Measurements from ENCODE around the gene ENO2. TPM values are rescaled to one million over a fixed set of nuclear protein-coding genes. Genes with fewer than 3 reads are reported as not detected.
A peak's percentile ranks its signal among the peaks of the same experiment; 100 is the strongest.

Gene ENO2
- total RNA-seq, 1 donor from 2014 or later: 206 TPM

- intact Hi-C loops (cut with micrococcal nuclease): no loop called here
- H3K27ac Mint-ChIP-seq: peak overlapping the region; percentile 60
Measured at GRCh38 chr12:6912164-6912935, 2.0 kb upstream of the ENO2 start.

GRCh38 chr12:6914947-6915788 is 788 bp downstream of the ENO2 start:
- intact Hi-C loops (cut with micrococcal nuclease): loop anchor here (1.0 to 2.0 kb wide), 4 partner anchors 24 to 50 kb away; partner anchors contain the start of genes C12orf57 and SPSB2
- DNase-seq: peak; percentile 71
- no peaks in the 10 kb centered on the region for H3K9me3 Mint-ChIP-seq
- H3K27me3 Mint-ChIP-seq: no peaks in the 10 kb centered on the region
- H3K4me1 Mint-ChIP-seq: peaks cover 47% of the 10 kb centered on the region
- peak overlapping the region; percentile 94 for H3K27ac Mint-ChIP-seq
- peak overlapping the region; percentile 99 for H3K4me3 Mint-ChIP-seq
- peaks cover 34% of the 10 kb centered on the region for H3K36me3 Mint-ChIP-seq (ENCODE audit: low read depth)

More at GRCh38 chr12:6912164-6912935, 2.0 kb upstream of the ENO2 start:
- Mint-ChIP-seq H3K9me3 (no peaks in the 10 kb centered on the region), H3K4me1 (peaks cover 33% of the 10 kb centered on the region), H3K36me3 (ENCODE audit: low read depth) (peaks cover 16% of the 10 kb centered on the region), H3K27me3 (peaks cover 2% of the 10 kb centered on the region), H3K4me3 (peak overlapping the region; percentile 99)
- DNase-seq: no peak

GRCh38 chr12:6915789-6916285 is 1.5 kb downstream of the ENO2 start:
- DNase-seq: no peak
- Mint-ChIP-seq H3K36me3 (ENCODE audit: low read depth) (peaks cover 34% of the 10 kb centered on the region), H3K4me1 (peaks cover 47% of the 10 kb centered on the region), H3K27ac (peak overlapping the region; percentile 94), H3K4me3 (peak overlapping the region; percentile 99), H3K9me3 (no peaks in the 10 kb centered on the region), H3K27me3 (no peaks in the 10 kb centered on the region)
- intact Hi-C loops (cut with micrococcal nuclease): loop anchor here (2.0 kb wide), 2 partner anchors 43 to 49 kb away; partner anchors contain the start of gene SPSB2

GRCh38 chr12:6916426-6917200 is 2.2 kb downstream of the ENO2 start:
- Mint-ChIP-seq H3K4me3 (peak overlapping the region; percentile 99), H3K27ac (no peak overlapping the region), H3K36me3 (ENCODE audit: low read depth) (peaks cover 40% of the 10 kb centered on the region), H3K9me3 (no peaks in the 10 kb centered on the region), H3K27me3 (no peaks in the 10 kb centered on the region), H3K4me1 (peaks cover 49% of the 10 kb centered on the region)
- DNase-seq: no peak
- intact Hi-C loops (cut with micrococcal nuclease): no loop called here

GRCh38 chr12:6917491-6918231 is 3.3 kb downstream of the ENO2 start:
- intact Hi-C loops (cut with micrococcal nuclease): no loop called here
- H3K4me1 Mint-ChIP-seq: peaks cover 53% of the 10 kb centered on the region
- no peak for DNase-seq
- no peak overlapping the region for H3K4me3 Mint-ChIP-seq
- no peak overlapping the region for H3K27ac Mint-ChIP-seq
- H3K27me3 Mint-ChIP-seq: no peaks in the 10 kb centered on the region
- H3K9me3 Mint-ChIP-seq: no peaks in the 10 kb centered on the region
- peaks cover 49% of the 10 kb centered on the region for H3K36me3 Mint-ChIP-seq (ENCODE audit: low read depth)

- intact Hi-C loops (cut with micrococcal nuclease): no loop called here
- H3K9me3 Mint-ChIP-seq: no peaks in the 10 kb centered on the region
- peaks cover 65% of the 10 kb centered on the region for H3K36me3 Mint-ChIP-seq (ENCODE audit: low read depth)
- peaks cover 55% of the 10 kb centered on the region for H3K4me1 Mint-ChIP-seq
- no peaks in the 10 kb centered on the region for H3K27me3 Mint-ChIP-seq
- no peak for DNase-seq
- H3K27ac Mint-ChIP-seq: peak overlapping the region; percentile 62
- no peak overlapping the region for H3K4me3 Mint-ChIP-seq
Measured at GRCh38 chr12:6919588-6919987, 5.2 kb downstream of the ENO2 start.

GRCh38 chr12:6921539-6921938 is 7.2 kb downstream of the ENO2 start:
- Mint-ChIP-seq H3K4me3 (no peak overlapping the region), H3K9me3 (no peaks in the 10 kb centered on the region), H3K27ac (no peak overlapping the region), H3K27me3 (no peaks in the 10 kb centered on the region), H3K4me1 (peaks cover 44% of the 10 kb centered on the region), H3K36me3 (ENCODE audit: low read depth) (peaks cover 55% of the 10 kb centered on the region)
- intact Hi-C loops (cut with micrococcal nuclease): loop anchor here (5.0 kb wide), 1 partner anchor 96 kb away; the partner anchor contains the start of gene LPCAT3
- no peak for DNase-seq

- intact Hi-C loops (cut with micrococcal nuclease): loop anchor here (5.0 kb wide), 1 partner anchor 95 kb away; the partner anchor contains the start of gene LPCAT3
- Mint-ChIP-seq H3K27ac (no peak overlapping the region), H3K27me3 (no peaks in the 10 kb centered on the region), H3K4me1 (peaks cover 46% of the 10 kb centered on the region), H3K9me3 (no peaks in the 10 kb centered on the region), H3K4me3 (no peak overlapping the region), H3K36me3 (ENCODE audit: low read depth) (peaks cover 51% of the 10 kb centered on the region)
- DNase-seq: no peak
Measured at GRCh38 chr12:6921996-6922946, 7.9 kb downstream of the ENO2 start.

- peak overlapping the region; percentile 71 for H3K27ac Mint-ChIP-seq
- H3K4me3 Mint-ChIP-seq: no peak overlapping the region
- DNase-seq: no peak
- peaks cover 42% of the 10 kb centered on the region for H3K4me1 Mint-ChIP-seq
- no peaks in the 10 kb centered on the region for H3K9me3 Mint-ChIP-seq
- H3K36me3 Mint-ChIP-seq (ENCODE audit: low read depth): peaks cover 46% of the 10 kb centered on the region
- H3K27me3 Mint-ChIP-seq: no peaks in the 10 kb centered on the region
- intact Hi-C loops (cut with micrococcal nuclease): loop anchor here (5.0 kb wide), 1 partner anchor 94 kb away; the partner anchor contains the start of gene LPCAT3
Measured at GRCh38 chr12:6923003-6923732, 8.8 kb downstream of the ENO2 start.

GRCh38 chr12:6923851-6924250 is 9.5 kb downstream of the ENO2 start:
- Mint-ChIP-seq H3K9me3 (no peaks in the 10 kb centered on the region), H3K27me3 (no peaks in the 10 kb centered on the region), H3K4me3 (no peak overlapping the region), H3K36me3 (ENCODE audit: low read depth) (peaks cover 49% of the 10 kb centered on the region), H3K4me1 (peaks cover 46% of the 10 kb centered on the region), H3K27ac (peak overlapping the region; percentile 72)
- intact Hi-C loops (cut with micrococcal nuclease): loop anchor here (1.0 to 5.0 kb wide), 5 partner anchors 14 to 185 kb away; partner anchors contain the start of genes C1RL, LPCAT3 and LRRC23
- DNase-seq: no peak

GRCh38 chr12:6925239-6925539 is 10.8 kb downstream of the ENO2 start:
- Mint-ChIP-seq H3K4me3 (peak overlapping the region; percentile 69), H3K36me3 (ENCODE audit: low read depth) (peaks cover 39% of the 10 kb centered on the region), H3K9me3 (no peaks in the 10 kb centered on the region), H3K4me1 (peaks cover 50% of the 10 kb centered on the region), H3K27me3 (no peaks in the 10 kb centered on the region), H3K27ac (peak overlapping the region; percentile 59)
- intact Hi-C loops (cut with micrococcal nuclease): loop anchor here (2.0 kb wide), 1 partner anchor 184 kb away; the partner anchor contains the start of gene C1RL
- DNase-seq: no peak

Measured in activated CD4-positive, alpha-beta T cell treated with anti-CD3 and anti-CD28 coated beads, Interleukin-2, amount 10 ng/mL, durations not matched to agents 24 days and 14 days (primary cell).